PC-9 (cell line): ENCODE measurements around the gene CRAMP1.

Experiments used
- CTCF ChIP-seq: fragments of 200-600 bp; sonication (generic); conservative IDR thresholded peaks from 2 replicates; pipeline ENCODE4 v1.6.1; 2017; ENCODE audit warnings: mixed run types, antibody characterized with exemption, mild to moderate bottlenecking, moderate library complexity
- EZH2 ChIP-seq: fragments of 200-600 bp; sonication (generic); IDR thresholded peaks from 2 replicates; pipeline ENCODE4 v1.8.0; 2017; ENCODE audit warnings: antibody characterized with exemption, low read depth

GRCh38 chr16:1590366-1590765 lies 21.8 kb upstream of the CRAMP1 start:
- no peak for TF ChIP-seq CTCF
- TF ChIP-seq EZH2: no peak
